ENCODE results near the gene SLC18B1. TPM values are rescaled to one million over a fixed set of nuclear protein-coding genes. Genes with fewer than 3 reads are reported as not detected.
A peak's percentile ranks its signal among the peaks of the same experiment; 100 is the strongest.

Gene SLC18B1
- total RNA-seq, 1 donor from 2014 or later, result 3.0 TPM

DNA sequence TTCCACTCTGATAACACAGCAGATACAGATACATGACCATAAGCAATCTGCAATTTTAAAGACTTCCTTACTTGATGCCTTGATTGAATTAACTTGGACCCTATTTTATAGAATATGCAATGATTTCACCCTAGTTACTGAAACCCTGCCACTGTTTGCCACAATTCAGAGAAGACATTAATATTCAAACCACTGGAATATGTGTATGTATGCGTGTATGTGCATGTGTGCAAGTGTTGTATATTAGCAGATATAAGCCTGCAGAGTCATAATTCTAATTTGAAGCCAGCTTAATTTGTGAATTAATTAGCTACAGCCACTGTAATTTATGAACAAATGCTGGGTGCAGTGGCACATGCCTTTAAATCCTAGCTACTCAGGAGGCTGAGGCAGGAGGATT is 50.0 kb downstream of the SLC18B1 start:
- no peak for DNase-seq (ENCODE audit: low read depth)

DNA sequence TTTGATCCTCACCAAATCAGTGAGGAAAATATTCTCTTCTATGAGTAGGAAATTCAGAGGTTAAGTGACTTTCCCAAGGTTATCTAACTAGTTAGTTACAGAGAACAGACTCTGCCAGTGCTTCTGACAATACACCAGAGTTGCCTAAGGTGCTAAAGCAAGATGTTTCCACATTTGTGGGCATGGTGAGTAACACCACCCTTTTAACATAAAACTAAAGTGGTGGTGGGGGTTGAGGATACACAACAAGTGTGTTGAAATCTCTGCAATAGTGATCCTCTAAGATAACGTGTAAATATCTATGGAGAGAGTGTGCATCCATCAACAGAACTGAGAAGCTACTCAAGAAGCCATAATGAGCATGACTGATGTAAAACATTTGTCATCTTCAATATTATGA is 52.4 kb downstream of the SLC18B1 start:
- no peak for DNase-seq (ENCODE audit: low read depth)

DNA sequence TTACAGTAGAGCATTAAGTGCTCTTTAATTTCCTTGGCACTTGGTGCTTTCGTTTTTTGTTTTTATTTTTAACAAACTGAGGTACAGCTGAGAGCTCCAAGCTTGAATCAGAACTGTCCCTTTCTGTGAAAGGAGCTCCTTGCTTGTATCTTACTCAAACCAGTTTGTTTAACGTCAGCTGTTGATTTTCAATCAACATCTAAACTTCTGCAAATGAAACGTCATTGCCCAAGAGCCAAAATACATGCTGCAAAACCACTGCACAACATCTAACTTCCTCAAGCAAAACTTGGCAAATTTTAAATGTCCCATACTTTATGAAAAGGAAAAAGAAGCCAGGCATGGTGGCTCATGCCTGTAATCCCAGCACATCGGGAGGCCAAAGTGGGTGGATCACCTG is 55.9 kb downstream of the SLC18B1 start:
- DNase-seq (ENCODE audit: low read depth), result peak; percentile 51

- no peak for DNase-seq (ENCODE audit: low read depth)
Observed at GRCh38 chr6:132741281-132741680, 57.2 kb downstream of the SLC18B1 start.

- DNase-seq (ENCODE audit: low read depth), result no peak
Observed at GRCh38 chr6:132736239-132736638, 62.2 kb downstream of the SLC18B1 start.

DNA sequence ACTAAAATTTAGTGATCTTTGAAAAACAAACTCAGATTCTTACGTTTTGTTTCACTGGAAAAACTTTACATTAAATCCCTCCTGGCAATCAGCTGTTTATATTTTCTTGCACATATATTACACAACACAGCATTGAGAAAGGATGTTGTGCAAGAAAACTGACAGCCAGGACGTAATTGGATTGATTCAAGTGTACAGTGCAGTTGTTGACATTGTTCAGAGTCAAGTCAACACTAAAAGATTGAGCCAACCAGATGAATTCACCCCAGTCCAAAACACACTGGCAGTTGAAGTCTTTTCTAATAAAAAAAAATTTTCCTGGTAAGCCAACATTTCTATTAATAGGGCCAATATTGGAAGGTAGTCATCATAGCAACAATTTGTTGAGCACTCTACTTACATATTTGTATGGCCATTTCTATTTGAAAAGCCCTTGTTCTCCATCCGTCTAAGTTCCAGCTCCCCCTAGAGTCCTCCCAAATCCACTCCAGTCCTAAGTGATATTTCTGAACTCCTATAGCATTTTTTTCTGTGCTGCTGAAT is 63.7 kb downstream of the SLC18B1 start:
- no peak for DNase-seq (ENCODE audit: low read depth)

DNA sequence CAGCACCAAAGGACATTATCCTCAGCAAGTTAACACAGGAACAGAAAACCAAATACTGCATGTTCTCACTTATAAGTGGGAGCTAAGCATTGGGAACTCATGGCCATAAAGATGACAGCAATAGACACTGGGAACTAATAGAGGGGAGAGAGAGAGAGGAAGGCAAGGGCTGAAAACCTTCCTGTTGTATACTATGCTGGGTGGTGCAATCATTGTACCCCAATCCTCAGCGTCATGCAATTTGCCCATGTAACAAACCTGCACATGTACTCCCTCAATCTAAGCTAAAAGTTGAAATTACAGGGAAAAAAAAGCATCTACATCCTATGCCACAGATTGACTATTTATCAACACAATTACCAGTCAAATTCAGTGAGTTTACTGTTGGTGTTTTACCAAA is 64.6 kb downstream of the SLC18B1 start:
- DNase-seq (ENCODE audit: low read depth), result no peak

DNA sequence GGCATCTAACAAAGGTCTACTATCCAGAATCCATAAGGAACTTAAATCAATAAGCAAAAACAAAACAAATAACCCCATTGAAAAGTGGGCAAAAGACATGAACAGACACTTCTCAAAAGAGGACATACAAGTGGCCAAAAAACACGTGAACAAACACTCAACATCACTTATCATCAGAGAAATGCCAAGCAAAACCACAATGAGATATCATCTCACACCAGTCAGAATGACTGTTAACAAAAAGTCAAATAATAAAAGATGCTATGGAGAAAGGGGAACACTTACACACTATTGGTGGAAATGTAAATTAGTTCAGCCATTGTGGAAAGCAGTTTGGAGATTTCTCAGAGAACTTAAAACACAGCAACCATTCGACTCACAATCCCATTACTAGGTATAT is 65.2 kb downstream of the SLC18B1 start:
- DNase-seq (ENCODE audit: low read depth), result no peak

DNA sequence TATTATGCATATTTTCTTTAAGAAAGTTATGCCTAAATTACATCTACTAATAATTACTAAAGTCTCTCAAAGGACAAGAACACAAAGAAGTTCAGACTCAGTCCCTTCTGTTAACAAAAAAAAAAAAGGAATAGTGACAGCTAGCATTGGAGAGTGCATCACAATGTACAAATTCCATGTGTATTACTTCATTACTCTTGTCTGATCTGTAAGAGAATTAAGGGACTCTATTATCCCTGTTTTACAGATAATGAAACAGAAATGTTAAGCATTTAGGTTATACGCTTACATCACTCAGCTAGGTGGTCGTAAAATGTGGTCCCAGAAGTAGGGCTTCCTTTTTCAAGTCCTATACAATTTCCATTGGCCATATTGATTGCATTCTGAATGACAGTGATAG is 67.4 kb downstream of the SLC18B1 start:
- DNase-seq (ENCODE audit: low read depth), result no peak

GRCh38 chr6:132730560-132730959 is 67.9 kb downstream of the SLC18B1 start:
- DNase-seq (ENCODE audit: low read depth), result no peak

GRCh38 chr6:132728616-132729015 is 69.8 kb downstream of the SLC18B1 start:
- DNase-seq (ENCODE audit: low read depth), result no peak

DNA sequence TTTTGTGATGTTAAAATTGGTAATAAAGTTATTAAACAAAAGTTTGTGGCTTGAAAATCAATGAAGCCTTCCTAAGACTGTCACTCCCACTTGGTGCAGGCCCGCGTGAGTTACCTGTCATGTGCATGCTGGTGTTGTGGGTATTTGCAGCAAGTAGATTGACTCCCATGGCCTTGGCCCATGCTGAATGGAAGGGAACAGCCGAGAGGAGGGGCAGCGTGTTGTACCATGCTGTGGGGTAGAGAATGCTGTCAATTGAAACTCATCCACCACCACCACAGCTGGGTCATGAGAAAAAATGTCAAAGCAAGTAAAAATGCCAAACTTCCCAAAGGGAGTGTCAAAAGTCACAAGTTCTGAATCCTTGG is 71.8 kb downstream of the SLC18B1 start:
- no peak for DNase-seq (ENCODE audit: low read depth)

DNA sequence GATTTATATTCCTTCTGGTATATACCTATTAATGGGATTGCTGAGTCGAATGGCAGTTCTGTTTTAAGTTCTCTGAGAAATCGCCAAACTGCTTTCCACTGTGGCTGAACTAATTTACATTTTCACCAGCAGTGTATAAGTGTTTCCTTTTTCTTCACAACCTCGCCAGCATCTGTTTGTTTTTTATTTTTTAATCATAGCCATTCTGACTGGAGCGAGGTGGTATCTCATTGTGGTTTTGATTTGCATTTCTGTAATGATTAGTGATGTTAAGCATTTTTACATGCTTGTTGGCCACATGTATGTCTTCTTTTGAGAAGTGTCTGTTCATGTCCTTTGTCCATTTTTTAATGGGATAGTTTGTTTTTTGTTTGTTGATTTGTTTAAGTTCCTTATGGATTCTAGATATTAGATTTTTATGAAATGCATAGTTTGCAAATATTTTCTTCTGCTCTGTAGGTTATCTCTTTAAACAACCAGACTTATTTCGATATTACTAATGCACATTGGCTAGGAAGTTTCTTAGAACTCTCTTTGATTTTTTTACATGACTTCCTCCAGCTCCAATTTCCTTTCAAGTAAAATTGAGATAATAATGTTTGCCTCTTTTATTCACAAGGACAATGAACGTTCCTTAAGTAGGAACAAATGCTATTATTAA is 72.4 kb downstream of the SLC18B1 start:
- DNase-seq (ENCODE audit: low read depth), result no peak

DNA sequence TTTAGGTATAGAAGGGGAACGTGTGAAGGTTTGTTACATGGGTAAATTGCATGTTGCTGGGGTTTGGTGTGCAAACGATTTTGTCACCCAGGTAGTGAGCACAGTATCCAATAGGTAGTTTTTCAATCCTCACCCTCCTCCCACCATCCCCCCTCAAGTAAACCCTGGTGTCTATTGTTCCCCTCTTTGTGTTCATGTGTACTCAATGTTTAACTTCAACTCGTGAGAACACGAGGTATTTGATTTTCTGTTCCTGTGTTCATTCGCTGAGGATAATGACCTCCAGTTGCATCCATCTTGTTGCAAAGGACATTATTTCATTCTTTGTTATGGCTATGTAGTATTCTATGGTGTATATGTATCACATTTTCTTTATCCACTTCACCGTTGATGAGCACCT is 73.0 kb downstream of the SLC18B1 start:
- no peak for DNase-seq (ENCODE audit: low read depth)

- DNase-seq (ENCODE audit: low read depth), result no peak
Observed at GRCh38 chr6:132719736-132720448, 78.5 kb downstream of the SLC18B1 start.

Other genes with a start within 250 kb of the SLC18B1 start
- not detected in 2 replicates for gene TAAR8, start 246.0 kb downstream of the SLC18B1 start, total RNA-seq
- not detected in 2 replicates for gene TAAR6, start 228.3 kb downstream of the SLC18B1 start, total RNA-seq
- not detected in 2 replicates for gene TAAR5, start 208.9 kb downstream of the SLC18B1 start, total RNA-seq
- not detected in 2 replicates for gene TAAR2, start 174.4 kb downstream of the SLC18B1 start, total RNA-seq
- not detected in 2 replicates for gene TAAR1, start 139.5 kb downstream of the SLC18B1 start, total RNA-seq
- gene VNN1, start 84.6 kb downstream of the SLC18B1 start, total RNA-seq, result 2.7 TPM in 2 replicates
- 0.16 TPM in 1 of 2 replicates, not detected in the other for gene VNN2, start 40.7 kb downstream of the SLC18B1 start, total RNA-seq
- 998 and 1,026 TPM in 2 replicates for gene RPS12, start 15.9 kb upstream of the SLC18B1 start, total RNA-seq

Measured in myocyte (in vitro differentiated cells).